ENCODE measurements around the gene FAAP100.

- no peak for TF ChIP-seq CTCF (IDR thresholded peaks at IDR 0.05)
- no peak for TF ChIP-seq EP300 (IDR thresholded peaks at IDR 0.05)
- TF ChIP-seq POLR2A (IDR thresholded peaks at IDR 0.05): no peak
These were observed 6.8 kb downstream of the FAAP100 start for GRCh38 chr17:81545160-81545949.

All from tibial nerve (tissue), 4 donors.